Activated naive CD4-positive, alpha-beta T cell treated with anti-CD3 and anti-CD28 coated beads, Interleukin-2, amount 50 U/mL, for 72 hours (primary cell): ENCODE results near the gene SAP130. TPM values are rescaled to one million over a fixed set of nuclear protein-coding genes. Genes with fewer than 3 reads are reported as not detected.
A peak's percentile ranks its signal among the peaks of the same experiment; 100 is the strongest.

Source experiments
- ATAC-seq, 2 donors: fragments of 150-1000 bp; cut with Tn5 transposase; 2 replicates each; pipeline ENCODE4 v1.10.0; 2021; ENCODE audit warnings: mild to moderate bottlenecking in 2 of 2, moderate library complexity in 2 of 2
- DNase-seq, 2 donors: peaks; one replicate each; pipeline ENCODE4 v3.0.0; 2021 to 2022; ENCODE audit warnings: low spot score in 2 of 2
- H3K27ac Mint-ChIP-seq, 2 donors: one replicate each; pipeline ENCODE4 v1.8.0; 2022; ENCODE audit warnings: mild to moderate bottlenecking in 2 of 2, mixed read lengths in 2 of 2
- H3K36me3 Mint-ChIP-seq, 2 donors: one replicate each; pipeline ENCODE4 v1.8.0; 2022; ENCODE audit warnings: mixed read lengths in 2 of 2
- H3K9me3 Mint-ChIP-seq, 2 donors: one replicate each; pipeline ENCODE4 v1.8.0; 2022; ENCODE audit warnings: mixed read lengths in 2 of 2
- total RNA-seq, 2 donors: library from RNA; stranded (reverse); gene quantifications; one replicate each; pipeline ENCODE4 v1.2.3, GENCODE V29; 2022

SAP130 gene
- total RNA-seq, 2 donors from 2014 or later: 28.0 to 43.6 TPM

- Mint-ChIP-seq H3K27ac (no peak overlapping the region), H3K9me3 (peaks cover 13 to 32% of the 10 kb centered on the region in 2 donors)
- ATAC-seq: no peak
Measured at GRCh38 chr2:128036748-128037607, 9.1 kb upstream of the SAP130 start.

GRCh38 chr2:128032092-128032491, 4.2 kb upstream of the SAP130 start:
- H3K36me3 Mint-ChIP-seq: peaks cover 9 to 10% of the 10 kb centered on the region in 2 donors
- ATAC-seq: no peak
- no peak overlapping the region for H3K27ac Mint-ChIP-seq

More at GRCh38 chr2:128036748-128037607, 9.1 kb upstream of the SAP130 start:
- no peak for DNase-seq
- peaks cover 17 to 27% of the 10 kb centered on the region in 2 donors for H3K36me3 Mint-ChIP-seq

DNA sequence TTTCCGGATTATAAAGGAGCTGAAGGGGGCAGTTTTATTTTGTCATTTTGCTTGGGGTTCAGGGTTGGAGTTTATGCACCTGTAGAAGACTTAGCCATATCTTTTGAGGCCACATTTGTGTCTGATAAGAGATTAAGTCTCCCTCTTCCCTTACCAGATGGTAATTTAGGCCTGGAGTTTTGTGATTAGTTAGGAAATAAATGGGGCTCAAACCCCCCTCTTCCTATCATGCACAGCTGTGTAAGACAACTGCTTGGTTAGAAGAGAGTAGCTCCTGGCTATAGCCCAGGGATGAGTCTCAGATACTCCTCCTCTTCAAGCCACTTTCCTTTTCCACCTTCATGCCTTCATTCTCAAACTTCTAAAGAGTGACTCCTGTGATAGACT, 802 bp upstream of the SAP130 start:
- Mint-ChIP-seq H3K36me3 (no peaks in the 10 kb centered on the region), H3K9me3 (no peaks in the 10 kb centered on the region), H3K27ac (peak overlapping the region in 1 of 2 donors; percentile 80)
- no peak for DNase-seq
- no peak for ATAC-seq

More at GRCh38 chr2:128032092-128032491, 4.2 kb upstream of the SAP130 start:
- H3K9me3 Mint-ChIP-seq: peaks cover 7 to 8% of the 10 kb centered on the region in 2 donors
- no peak for DNase-seq

GRCh38 chr2:128027278-128027800, 520 bp downstream of the SAP130 start:
- ATAC-seq (peak; percentile 87 to 91), DNase-seq (peak; percentile 98)
- Mint-ChIP-seq H3K36me3 (no peaks in the 10 kb centered on the region), H3K9me3 (no peaks in the 10 kb centered on the region), H3K27ac (peak overlapping the region; percentile 80 to 86)

- ATAC-seq: no peak
- Mint-ChIP-seq H3K9me3 (no peaks in the 10 kb centered on the region), H3K36me3 (no peaks in the 10 kb centered on the region), H3K27ac (peak overlapping the region; percentile 76 to 94)
- no peak for DNase-seq
Measured at GRCh38 chr2:128026448-128027277, 1.2 kb downstream of the SAP130 start.

DNA sequence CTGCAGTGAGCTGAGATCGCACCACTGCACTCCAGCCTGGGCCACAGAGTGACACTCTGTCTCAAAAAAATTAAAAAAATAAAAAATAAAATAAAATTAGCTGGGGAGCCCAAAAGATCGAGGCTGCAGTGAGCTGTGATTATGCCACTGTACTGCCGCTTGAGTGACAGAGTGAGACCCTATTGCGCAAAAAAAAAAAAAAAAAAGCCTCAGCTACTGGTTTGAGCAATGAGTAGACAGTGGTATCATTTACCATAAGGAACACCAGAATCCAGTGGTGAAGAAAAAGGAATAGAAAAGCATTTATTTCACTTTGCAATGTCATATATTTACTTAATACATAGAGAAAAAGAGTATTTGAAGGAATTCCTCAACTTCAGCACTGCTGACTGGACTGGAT, 3.0 kb downstream of the SAP130 start:
- DNase-seq: no peak
- no peak for ATAC-seq
- no peak overlapping the region for H3K27ac Mint-ChIP-seq

GRCh38 chr2:128017561-128017960, 10.3 kb downstream of the SAP130 start:
- Mint-ChIP-seq H3K9me3 (no peaks in the 10 kb centered on the region), H3K36me3 (peaks cover 0 to 17% of the 10 kb centered on the region in 2 donors), H3K27ac (no peak overlapping the region)
- ATAC-seq: no peak
- DNase-seq: no peak

More for the DNA sequence above, 3.0 kb downstream of the SAP130 start:
- no peaks in the 10 kb centered on the region for H3K9me3 Mint-ChIP-seq
- H3K36me3 Mint-ChIP-seq: no peaks in the 10 kb centered on the region

DNA sequence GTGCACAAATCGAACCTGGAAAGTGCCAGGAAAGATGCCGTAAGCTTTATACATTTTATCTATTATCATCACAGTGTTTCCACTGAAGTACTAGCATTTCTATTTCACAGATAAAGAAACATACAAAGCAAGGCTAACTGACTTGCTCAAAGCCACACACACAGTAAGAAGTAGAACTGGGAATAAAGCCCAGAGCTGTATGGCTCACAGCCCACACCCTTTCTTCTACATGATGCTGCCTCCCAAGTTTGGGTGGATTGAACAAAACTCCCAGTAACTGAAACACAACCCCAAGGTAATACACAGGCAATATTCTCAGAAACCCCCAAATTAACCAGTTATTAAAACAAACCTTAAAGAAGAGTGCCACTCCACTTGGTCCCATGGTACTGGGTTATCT, 11.2 kb downstream of the SAP130 start:
- no peak for ATAC-seq
- no peak overlapping the region for H3K27ac Mint-ChIP-seq
- no peak for DNase-seq
- H3K36me3 Mint-ChIP-seq: peaks cover 0 to 17% of the 10 kb centered on the region in 2 donors
- H3K9me3 Mint-ChIP-seq: no peaks in the 10 kb centered on the region

GRCh38 chr2:128012698-128013097, 15.2 kb downstream of the SAP130 start:
- ATAC-seq (no peak), DNase-seq (no peak)
- H3K27ac Mint-ChIP-seq: peak overlapping the region in 1 of 2 donors; percentile 13
- peaks cover 0 to 29% of the 10 kb centered on the region in 2 donors for H3K36me3 Mint-ChIP-seq
- H3K9me3 Mint-ChIP-seq: no peaks in the 10 kb centered on the region

DNA sequence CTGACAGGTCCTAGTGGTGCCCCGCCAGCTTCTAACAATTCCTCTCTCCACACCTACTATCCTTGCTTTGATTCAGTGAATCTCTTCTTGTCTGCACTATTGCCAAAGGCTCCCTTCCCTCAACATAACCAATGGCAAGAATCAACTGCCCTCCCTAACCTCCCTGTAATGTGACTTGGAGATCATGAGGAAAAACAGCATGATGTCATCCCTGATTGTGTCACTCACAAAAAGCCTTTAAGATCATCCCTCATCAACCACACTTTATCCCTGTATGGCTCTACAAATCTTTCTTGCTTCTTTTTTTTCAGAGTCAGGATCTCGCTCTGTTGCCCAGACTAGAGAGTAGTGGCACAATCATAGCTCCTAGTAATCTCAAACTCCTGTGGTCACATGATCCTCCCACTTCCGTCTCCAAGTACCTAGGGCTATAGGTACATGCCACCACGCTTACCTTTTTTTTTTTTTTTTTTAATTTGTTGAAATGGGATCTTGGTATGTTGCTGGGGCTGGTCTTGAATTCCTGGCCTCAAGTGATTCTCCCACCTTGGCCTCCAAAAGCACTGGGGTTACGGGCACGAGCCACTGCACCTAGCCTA, 19.7 kb downstream of the SAP130 start:
- Mint-ChIP-seq H3K9me3 (no peaks in the 10 kb centered on the region), H3K27ac (no peak overlapping the region), H3K36me3 (peaks cover 0 to 23% of the 10 kb centered on the region in 2 donors)
- ATAC-seq (no peak), DNase-seq (no peak)

- Mint-ChIP-seq H3K27ac (no peak overlapping the region), H3K36me3 (peaks cover 0 to 13% of the 10 kb centered on the region in 2 donors), H3K9me3 (no peaks in the 10 kb centered on the region)
- DNase-seq (no peak), ATAC-seq (no peak)
Measured at GRCh38 chr2:128004509-128004908, 23.4 kb downstream of the SAP130 start.

- no peak for DNase-seq
- ATAC-seq: peak; percentile 18 to 84
- Mint-ChIP-seq H3K27ac (peak overlapping the region in 1 of 2 donors; percentile 73), H3K9me3 (no peaks in the 10 kb centered on the region), H3K36me3 (peaks cover 0 to 17% of the 10 kb centered on the region in 2 donors)
Measured at GRCh38 chr2:128003463-128003862, 24.4 kb downstream of the SAP130 start.

DNA sequence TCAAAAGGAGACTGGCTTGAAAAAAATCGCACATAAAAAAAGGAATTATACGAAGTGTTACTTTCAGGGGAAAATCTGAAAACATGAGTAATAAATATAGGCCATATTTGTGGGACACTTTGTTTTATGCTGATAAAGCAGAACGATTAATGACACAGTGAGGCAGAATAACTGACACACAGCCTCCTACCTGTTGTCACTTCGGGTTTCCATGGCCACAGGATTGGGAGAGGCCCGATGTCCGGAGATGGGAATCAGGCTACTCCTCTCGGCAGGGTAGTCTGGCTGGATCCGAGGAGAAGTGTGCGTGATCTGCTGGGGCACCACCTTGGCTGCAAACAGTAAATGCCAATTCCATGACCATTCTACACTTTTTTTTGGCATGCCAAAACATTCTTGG, 31.7 kb downstream of the SAP130 start:
- H3K9me3 Mint-ChIP-seq: no peaks in the 10 kb centered on the region
- ATAC-seq (no peak), DNase-seq (no peak)
- peak overlapping the region in 1 of 2 donors; percentile 9 for H3K27ac Mint-ChIP-seq
- H3K36me3 Mint-ChIP-seq: peaks cover 0 to 11% of the 10 kb centered on the region in 2 donors

DNA sequence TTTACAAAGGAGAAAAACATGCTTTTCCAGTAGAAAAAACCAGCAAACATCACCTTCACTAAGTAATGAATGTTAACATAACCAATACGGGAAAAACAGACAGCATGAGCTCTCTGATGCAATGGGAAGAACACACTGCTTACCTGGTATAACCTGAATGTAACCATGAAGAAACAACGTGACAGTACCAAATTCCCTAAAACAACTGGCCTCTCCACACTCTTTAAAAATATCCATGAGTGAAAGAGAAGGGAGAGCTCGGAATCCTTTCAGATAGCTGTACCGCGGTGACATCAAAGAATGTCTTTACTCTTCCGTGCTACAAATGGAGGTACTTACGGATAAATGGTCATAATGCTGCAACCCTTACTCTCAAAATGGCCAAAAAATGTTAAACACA, 32.1 kb downstream of the SAP130 start:
- Mint-ChIP-seq H3K36me3 (peaks cover 0 to 11% of the 10 kb centered on the region in 2 donors), H3K27ac (no peak overlapping the region), H3K9me3 (no peaks in the 10 kb centered on the region)
- no peak for ATAC-seq
- DNase-seq: no peak

GRCh38 chr2:127993659-127994058, 34.2 kb downstream of the SAP130 start:
- no peaks in the 10 kb centered on the region for H3K9me3 Mint-ChIP-seq
- peaks cover 0 to 9% of the 10 kb centered on the region in 2 donors for H3K36me3 Mint-ChIP-seq
- H3K27ac Mint-ChIP-seq: no peak overlapping the region
- ATAC-seq (no peak), DNase-seq (no peak)

- Mint-ChIP-seq H3K9me3 (no peaks in the 10 kb centered on the region), H3K27ac (no peak overlapping the region), H3K36me3 (peaks cover 0 to 6% of the 10 kb centered on the region in 2 donors)
- ATAC-seq (no peak), DNase-seq (no peak)
Measured at GRCh38 chr2:127991742-127992141, 36.1 kb downstream of the SAP130 start.
